HG03045 (cell line): ENCODE results near the gene ABCG4.
"Not testable (repeated sequence)": the region's sequence is repeated elsewhere in the genome, so short reads cannot be mapped to it uniquely, and the experiment has no call there.

ENCODE experiments used
- ATAC-seq: cut with Tn5 transposase; IDR thresholded peaks from one replicate; pipeline ENCODE4 v1.9.1; 2021; ENCODE audit warnings: mild to moderate bottlenecking, moderate library complexity; ENCODE audit not compliant: unreplicated experiment

Gene ABCG4

GRCh38 chr11:119149018-119149785, at the start of gene ABCG4:
TSS of gene ABCG4 (plus strand) at chr11:119149052. CDS start at chr11:119149966, 914 bp downstream.
- no peak for ATAC-seq

- ATAC-seq, result no peak
These were observed 49.1 kb upstream of the ABCG4 start for GRCh38 chr11:119099711-119100110.

GRCh38 chr11:119100246-119100970, 48.4 kb upstream of the ABCG4 start:
- no peak for ATAC-seq

GRCh38 chr11:119100994-119101758, 47.7 kb upstream of the ABCG4 start:
- peak; percentile 22 for ATAC-seq

GRCh38 chr11:119101759-119102423, 47.0 kb upstream of the ABCG4 start, which contains the start of gene DPAGT1:
TSS of gene DPAGT1 (minus strand) at chr11:119101853. CDS start at chr11:119101655, 198 bp downstream.
- peak; percentile 77 for ATAC-seq

GRCh38 chr11:119103161-119103664, 45.6 kb upstream of the ABCG4 start:
- ATAC-seq, result not testable (repeated sequence)

GRCh38 chr11:119103793-119104192, 45.1 kb upstream of the ABCG4 start:
- no peak for ATAC-seq

- ATAC-seq, result peak; percentile 72
These were observed 42.0 kb upstream of the ABCG4 start, which contains the start of gene C2CD2L for GRCh38 chr11:119106564-119107537. TSS of gene C2CD2L (plus strand) at chr11:119107344. CDS start at chr11:119107742, 398 bp downstream.

GRCh38 chr11:119107538-119108145, 41.2 kb upstream of the ABCG4 start:
- ATAC-seq, result peak; percentile 16

- ATAC-seq, result no peak
These were observed 40.6 kb upstream of the ABCG4 start for GRCh38 chr11:119108146-119108856.

GRCh38 chr11:119108857-119109221, 40.0 kb upstream of the ABCG4 start:
- ATAC-seq, result no peak

- ATAC-seq, result no peak
These were observed 39.0 kb upstream of the ABCG4 start for GRCh38 chr11:119109843-119110242.

GRCh38 chr11:119110439-119110838, 38.4 kb upstream of the ABCG4 start:
- ATAC-seq, result no peak

GRCh38 chr11:119111361-119111925, 37.4 kb upstream of the ABCG4 start:
- no peak for ATAC-seq

GRCh38 chr11:119112314-119113020, 36.4 kb upstream of the ABCG4 start:
- ATAC-seq, result no peak

- ATAC-seq, result no peak
These were observed 35.1 kb upstream of the ABCG4 start for GRCh38 chr11:119113716-119114115.

GRCh38 chr11:119114351-119114750, 34.5 kb upstream of the ABCG4 start:
- no peak for ATAC-seq
